Fibroblast of villous mesenchyme (primary cell): ENCODE data around the gene FABP3. TPM values are rescaled to one million over a fixed set of nuclear protein-coding genes. Genes with fewer than 3 reads are reported as not detected.

Experiments used
- DNase-seq: peaks from one replicate; pipeline ENCODE4 v3.0.0-alpha.2; 2010; ENCODE audit warnings: low read depth
- H3K4me3 ChIP-seq: 2 replicates; pipeline ENCODE4 v1.5.1; 2011; ENCODE audit warnings: low read depth, mild to moderate bottlenecking, low read length
- CTCF ChIP-seq: IDR thresholded peaks from 2 replicates; pipeline ENCODE4 v1.5.1; 2012; ENCODE audit warnings: low read depth, mild to moderate bottlenecking, low read length; ENCODE audit not compliant: insufficient read depth
- total RNA-seq: library from RNA; depleted of rRNA; stranded (reverse); fragments of >200 nt; gene quantifications from 2 replicates; pipeline ENCODE4 v1.2.3, GENCODE V29; 2012

The FABP3 gene
- total RNA-seq, 1 donor = 54.8 TPM

- no peak for DNase-seq
- H3K4me3 ChIP-seq = no peak overlapping the region
- no peak for TF ChIP-seq CTCF
Observed at GRCh38 chr1:31409946-31410858, 37.3 kb upstream of the FABP3 start.

- no peak for DNase-seq
- H3K4me3 ChIP-seq = no peak overlapping the region
- no peak for TF ChIP-seq CTCF
Observed at GRCh38 chr1:31408788-31409318, 36.0 kb upstream of the FABP3 start.

- TF ChIP-seq CTCF = no peak
- no peak overlapping the region for H3K4me3 ChIP-seq
- no peak for DNase-seq
Observed at GRCh38 chr1:31407029-31407626, 34.3 kb upstream of the FABP3 start.

DNA sequence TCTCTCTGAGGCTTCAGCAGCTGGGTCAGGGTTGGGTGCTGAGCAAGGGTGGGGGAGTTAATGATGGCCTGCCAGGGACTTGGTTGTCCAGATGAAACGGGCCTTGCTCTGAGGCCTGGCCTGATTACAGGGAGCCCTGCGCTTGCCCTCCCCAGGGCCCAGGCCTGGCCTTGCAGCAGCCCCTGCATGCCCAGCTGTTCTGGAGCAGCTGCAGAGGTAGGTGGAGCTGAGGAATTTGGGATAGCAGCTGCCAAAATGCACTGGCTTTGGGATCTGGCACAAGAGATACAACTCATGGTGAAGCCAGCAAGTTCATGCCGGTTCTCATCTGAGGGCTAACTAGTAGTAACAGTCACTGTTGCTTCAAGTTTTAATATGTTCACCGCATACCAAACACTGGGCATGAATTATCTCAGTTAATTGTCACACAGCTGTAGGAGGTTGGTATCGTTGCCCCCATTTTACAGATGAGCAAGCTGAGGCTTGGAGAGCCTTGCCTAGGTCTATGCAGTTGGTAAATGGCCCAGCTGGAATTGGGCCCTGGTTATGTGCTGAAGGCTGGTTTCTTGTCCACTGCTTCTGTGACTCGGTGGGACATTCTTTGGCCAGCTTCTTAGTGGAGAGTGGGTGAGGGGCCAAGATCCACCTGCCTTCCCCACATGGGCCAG is 32.8 kb upstream of the FABP3 start:
- no peak for DNase-seq
- TF ChIP-seq CTCF = no peak
- no peak overlapping the region for H3K4me3 ChIP-seq

DNA sequence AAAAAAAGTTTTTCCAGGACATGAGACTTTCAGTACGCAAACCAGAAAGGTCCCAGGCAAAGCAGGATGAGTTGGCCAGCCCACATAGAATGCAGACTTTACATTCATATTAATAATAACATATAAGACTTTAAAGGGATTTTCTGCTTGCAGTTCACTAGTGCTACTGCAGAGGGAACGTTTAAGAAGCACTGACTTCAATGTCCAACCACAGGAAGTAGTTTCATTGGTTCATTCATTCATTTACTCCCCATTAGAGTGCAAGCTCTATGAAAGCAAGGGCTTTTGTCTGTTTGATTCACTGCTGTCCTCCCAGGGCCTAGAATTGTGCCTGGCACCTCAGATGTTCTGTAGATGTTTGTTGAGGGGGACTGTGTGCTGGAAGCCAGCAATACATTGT is 28.4 kb upstream of the FABP3 start:
- no peak for DNase-seq

GRCh38 chr1:31400393-31400792 is 27.5 kb upstream of the FABP3 start:
- DNase-seq = peak; percentile 82
- no peak overlapping the region for H3K4me3 ChIP-seq
- TF ChIP-seq CTCF = no peak

More for the DNA sequence above, 28.4 kb upstream of the FABP3 start:
- H3K4me3 ChIP-seq = no peak overlapping the region
- no peak for TF ChIP-seq CTCF
